Liver (tissue), 9 donors: ENCODE results near the gene CELSR2. TPM values are rescaled to one million over a fixed set of nuclear protein-coding genes. Genes with fewer than 3 reads are reported as not detected.

ENCODE experiments used
- DNase-seq: peaks from one replicate; pipeline ENCODE4 v3.0.0-alpha.2; 2017; ENCODE audit warnings: low spot score
- H3K27ac ChIP-seq, 2 donors: one replicate each; pipeline ENCODE4 v1.7.0; 2013; ENCODE audit warnings: inconsistent platforms in 2 of 2, low read length in 2 of 2, control low read depth in 1 of 2, low read depth in 1 of 2, mild to moderate bottlenecking in 1 of 2
- H3K27me3 ChIP-seq, 4 donors: one replicate each; pipeline versions ENCODE4 v1.6.1 to v1.7.0; 2013; ENCODE audit warnings: low read length in 3 of 4, inconsistent platforms in 1 of 4, mild to moderate bottlenecking in 1 of 4, moderate library complexity in 1 of 4; ENCODE audit not compliant: control insufficient read depth in 4 of 4, insufficient read depth in 4 of 4
- H3K36me3 ChIP-seq, 4 donors: one replicate each; pipeline versions ENCODE4 v1.6.1 to v1.7.0; 2013; ENCODE audit warnings: low read length in 3 of 4, mild to moderate bottlenecking in 3 of 4, low read depth in 1 of 4, moderate library complexity in 1 of 4; ENCODE audit not compliant: control insufficient read depth in 4 of 4, insufficient read depth in 3 of 4
- H3K4me1 ChIP-seq, 4 donors: one replicate each; pipeline versions ENCODE4 v1.6.1 to v1.7.0; 2013; ENCODE audit warnings: low read length in 3 of 4, mild to moderate bottlenecking in 3 of 4, moderate library complexity in 1 of 4; ENCODE audit not compliant: control insufficient read depth in 4 of 4, insufficient read depth in 4 of 4
- H3K4me3 ChIP-seq, 3 donors: one replicate each; pipeline versions ENCODE4 v1.6.1 to v1.7.0; 2013; ENCODE audit warnings: low read length in 3 of 3, control low read depth in 1 of 3, low read depth in 1 of 3, mild to moderate bottlenecking in 1 of 3
- H3K9ac ChIP-seq, 2 donors: one replicate each; pipeline ENCODE4 v1.7.0; 2013; ENCODE audit warnings: low read length in 2 of 2, mild to moderate bottlenecking in 2 of 2, moderate library complexity in 2 of 2, control low read depth in 1 of 2, low read depth in 1 of 2
- H3K9me3 ChIP-seq, 4 donors: one replicate each; pipeline versions ENCODE4 v1.6.1 to v1.7.0; 2013; ENCODE audit warnings: low read length in 3 of 4; ENCODE audit not compliant: control insufficient read depth in 4 of 4
- FOXA1 ChIP-seq: IDR thresholded peaks from 2 replicates; pipeline ENCODE4 v1.6.1; 2016; ENCODE audit warnings: antibody characterized with exemption
- FOXA2 ChIP-seq: IDR thresholded peaks from 2 replicates; pipeline ENCODE4 v1.6.1; 2016; ENCODE audit warnings: antibody characterized with exemption
- GABPA ChIP-seq, 2 donors: IDR thresholded peaks in 1 of 2; conservative IDR thresholded peaks in 1 of 2; 2 replicates each; pipeline ENCODE4 v1.6.1; 2016; ENCODE audit warnings: antibody characterized with exemption in 2 of 2, mild to moderate bottlenecking in 1 of 2, moderate library complexity in 1 of 2
- HNF4A ChIP-seq, 2 donors: conservative IDR thresholded peaks; 2 replicates each; pipeline ENCODE4 v1.6.1; 2016; ENCODE audit warnings: antibody characterized with exemption in 2 of 2, mild to moderate bottlenecking in 2 of 2
- HNF4G ChIP-seq: IDR thresholded peaks from 2 replicates; pipeline ENCODE4 v1.6.1; 2016; ENCODE audit warnings: antibody characterized with exemption
- JUND ChIP-seq, 2 donors: IDR thresholded peaks; 2 replicates each; pipeline ENCODE4 v1.6.1; 2016; ENCODE audit warnings: antibody characterized with exemption in 2 of 2
- NR2F2 ChIP-seq: IDR thresholded peaks from 2 replicates; pipeline ENCODE4 v1.6.1; 2016; ENCODE audit warnings: antibody characterized with exemption
- RAD21 ChIP-seq, 2 donors: IDR thresholded peaks; 2 replicates each; pipeline ENCODE4 v1.6.1; 2016; ENCODE audit warnings: antibody characterized with exemption in 2 of 2, mild to moderate bottlenecking in 2 of 2
- RXRA ChIP-seq, 2 donors: IDR thresholded peaks; 2 replicates each; pipeline ENCODE4 v1.6.1; 2017 to 2018; ENCODE audit warnings: antibody characterized with exemption in 2 of 2, mild to moderate bottlenecking in 1 of 2
- SP1 ChIP-seq: IDR thresholded peaks from 2 replicates; pipeline ENCODE4 v1.6.1; 2018; ENCODE audit warnings: antibody characterized with exemption, mild to moderate bottlenecking
- TAF1 ChIP-seq: conservative IDR thresholded peaks from 2 replicates; pipeline ENCODE4 v1.6.1; 2016; ENCODE audit warnings: antibody characterized with exemption, mild to moderate bottlenecking
- YY1 ChIP-seq: IDR thresholded peaks from 2 replicates; pipeline ENCODE4 v1.6.1; 2016; ENCODE audit warnings: antibody characterized with exemption, mild to moderate bottlenecking
- WGBS: extraction: QIAGEN DNeasy Blood & Tissue Kit; methylation state at CpG from one replicate; pipeline ENCODE4 v1.1.7; 2013; 5-methylcytosine and 5-hydroxymethylcytosine counted together
- polyA plus RNA-seq, 2 donors: library from polyadenylated mRNA; stranded (reverse) in 1 of 2; unstranded in 1 of 2; fragments of 200-250 nt in 1 of 2; fragments of >200 nt in 1 of 2; fragmentation: Nextera tagmentation in 1 of 2; extraction: Ambion mirVana in 1 of 2; gene quantifications; one replicate each; pipeline versions ENCODE4 v1.2.1 to v1.2.3, GENCODE V29; 2013 to 2015
- total RNA-seq, 2 donors: library from RNA; depleted of rRNA; stranded (reverse); fragments of >200 nt; gene quantifications; one replicate each; pipeline ENCODE4 v1.2.3, GENCODE V29; 2014
- TF ChIP-seq, protein P1 (sequence below): IDR thresholded peaks from 2 replicates; pipeline ENCODE4 v1.6.1; 2016; ENCODE audit warnings: antibody characterized with exemption
- TF ChIP-seq, protein P2 (sequence below): IDR thresholded peaks from 2 replicates; pipeline ENCODE4 v1.6.1; 2016; ENCODE audit warnings: antibody characterized with exemption
- TF ChIP-seq, protein P3 (sequence below): IDR thresholded peaks from 2 replicates; pipeline ENCODE4 v1.6.1; 2016; ENCODE audit warnings: antibody characterized with exemption
- TF ChIP-seq, protein P4 (sequence below): fragments of 150-350 bp; IDR thresholded peaks from 2 replicates; pipeline ENCODE4 v1.5.1; 2017; ENCODE audit warnings: improper control_type of control experiment, low read depth, low read length; ENCODE audit not compliant: missing input control
- donor health status: healthy.
- donor health status: healthy.
- donor health status: healthy.
- donor health status: healthy.
- donor health status: healthy.

The CELSR2 gene
- total and polyA plus RNA-seq, 4 donors, result 0.73 to 1.6 (median 1.2) TPM

DNA sequence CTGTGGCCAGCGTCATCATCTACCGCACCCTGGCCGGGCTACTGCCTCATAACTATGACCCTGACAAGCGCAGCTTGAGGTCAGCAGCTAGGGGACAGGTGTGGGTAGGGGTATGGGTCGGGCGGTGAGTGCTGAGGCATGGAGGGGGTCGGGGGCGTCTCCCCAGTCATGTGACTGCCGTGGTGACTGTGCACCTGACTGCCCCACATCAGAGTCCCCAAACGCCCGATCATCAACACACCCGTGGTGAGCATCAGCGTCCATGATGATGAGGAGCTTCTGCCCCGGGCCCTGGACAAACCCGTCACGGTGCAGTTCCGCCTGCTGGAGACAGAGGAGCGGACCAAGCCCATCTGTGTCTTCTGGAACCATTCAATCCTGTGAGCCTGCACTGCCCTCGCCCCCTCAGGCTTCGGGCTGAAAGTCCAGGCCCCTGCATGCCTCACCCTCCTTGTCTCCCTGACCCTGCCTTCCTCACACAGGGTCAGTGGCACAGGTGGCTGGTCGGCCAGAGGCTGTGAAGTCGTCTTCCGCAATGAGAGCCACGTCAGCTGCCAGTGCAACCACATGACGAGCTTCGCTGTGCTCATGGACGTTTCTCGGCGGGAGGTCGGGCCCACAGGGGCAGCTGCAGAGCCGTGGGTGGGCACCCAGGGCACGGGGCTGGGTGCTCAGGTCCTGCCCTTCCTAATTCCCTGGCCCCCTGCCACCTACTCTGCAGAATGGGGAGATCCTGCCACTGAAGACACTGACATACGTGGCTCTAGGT, 20.1 kb downstream of the CELSR2 start (continued):
- TF ChIP-seq, protein P1, sequence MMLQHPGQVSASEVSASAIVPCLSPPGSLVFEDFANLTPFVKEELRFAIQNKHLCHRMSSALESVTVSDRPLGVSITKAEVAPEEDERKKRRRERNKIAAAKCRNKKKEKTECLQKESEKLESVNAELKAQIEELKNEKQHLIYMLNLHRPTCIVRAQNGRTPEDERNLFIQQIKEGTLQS, result no peak
- TF ChIP-seq SP1 (no peak), FOXA1 (no peak), HNF4A (conservative IDR thresholded peaks at IDR 0.05) (no peak), RXRA (IDR thresholded peaks at IDR 0.05) (no peak), TAF1 (no peak)
- TF ChIP-seq, protein P2, sequence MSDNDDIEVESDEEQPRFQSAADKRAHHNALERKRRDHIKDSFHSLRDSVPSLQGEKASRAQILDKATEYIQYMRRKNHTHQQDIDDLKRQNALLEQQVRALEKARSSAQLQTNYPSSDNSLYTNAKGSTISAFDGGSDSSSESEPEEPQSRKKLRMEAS, result no peak

DNA sequence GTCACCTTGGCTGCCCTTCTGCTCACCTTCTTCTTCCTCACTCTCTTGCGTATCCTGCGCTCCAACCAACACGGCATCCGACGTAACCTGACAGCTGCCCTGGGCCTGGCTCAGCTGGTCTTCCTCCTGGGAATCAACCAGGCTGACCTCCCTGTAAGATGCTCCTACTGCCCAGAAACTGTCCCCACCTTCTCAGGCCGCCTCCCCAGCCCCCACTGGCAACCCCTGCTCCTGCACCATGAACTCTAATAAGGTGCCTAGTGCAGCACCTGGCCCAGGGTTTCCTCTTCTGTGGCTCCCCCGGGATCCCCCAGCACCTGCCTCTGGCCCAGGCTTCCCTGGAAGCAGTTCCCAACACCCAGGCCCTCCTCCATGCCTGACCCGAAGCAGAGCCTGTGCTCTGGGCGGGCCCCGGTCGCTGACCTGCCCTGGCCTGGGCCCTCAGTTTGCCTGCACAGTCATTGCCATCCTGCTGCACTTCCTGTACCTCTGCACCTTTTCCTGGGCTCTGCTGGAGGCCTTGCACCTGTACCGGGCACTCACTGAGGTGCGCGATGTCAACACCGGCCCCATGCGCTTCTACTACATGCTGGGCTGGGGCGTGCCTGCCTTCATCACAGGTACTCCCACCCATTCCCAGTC, 20.8 kb downstream of the CELSR2 start:
- Histone ChIP-seq H3K9me3 (no peaks in the 10 kb centered on the region), H3K4me3 (no peak overlapping the region), H3K36me3 (no peaks in the 10 kb centered on the region), H3K4me1 (peaks cover 0 to 10% (median 8%) of the 10 kb centered on the region in 4 donors), H3K27me3 (no peaks in the 10 kb centered on the region), H3K27ac (no peak overlapping the region), H3K9ac (no peak overlapping the region)
- 91% methylated on average over 17 of the region's 17 CpGs for WGBS
- TF ChIP-seq RXRA (IDR thresholded peaks at IDR 0.05), result no peak
- no peak for TF ChIP-seq SP1
- TF ChIP-seq YY1, result no peak
- TF ChIP-seq RAD21 (IDR thresholded peaks at IDR 0.05), result no peak
- no peak for TF ChIP-seq JUND (IDR thresholded peaks at IDR 0.05)
- no peak for TF ChIP-seq NR2F2
- TF ChIP-seq, protein P1, result no peak
- TF ChIP-seq, protein P3, sequence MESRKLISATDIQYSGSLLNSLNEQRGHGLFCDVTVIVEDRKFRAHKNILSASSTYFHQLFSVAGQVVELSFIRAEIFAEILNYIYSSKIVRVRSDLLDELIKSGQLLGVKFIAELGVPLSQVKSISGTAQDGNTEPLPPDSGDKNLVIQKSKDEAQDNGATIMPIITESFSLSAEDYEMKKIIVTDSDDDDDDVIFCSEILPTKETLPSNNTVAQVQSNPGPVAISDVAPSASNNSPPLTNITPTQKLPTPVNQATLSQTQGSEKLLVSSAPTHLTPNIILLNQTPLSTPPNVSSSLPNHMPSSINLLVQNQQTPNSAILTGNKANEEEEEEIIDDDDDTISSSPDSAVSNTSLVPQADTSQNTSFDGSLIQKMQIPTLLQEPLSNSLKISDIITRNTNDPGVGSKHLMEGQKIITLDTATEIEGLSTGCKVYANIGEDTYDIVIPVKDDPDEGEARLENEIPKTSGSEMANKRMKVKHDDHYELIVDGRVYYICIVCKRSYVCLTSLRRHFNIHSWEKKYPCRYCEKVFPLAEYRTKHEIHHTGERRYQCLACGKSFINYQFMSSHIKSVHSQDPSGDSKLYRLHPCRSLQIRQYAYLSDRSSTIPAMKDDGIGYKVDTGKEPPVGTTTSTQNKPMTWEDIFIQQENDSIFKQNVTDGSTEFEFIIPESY, result no peak
- no peak for TF ChIP-seq FOXA2
- TF ChIP-seq, protein P2, result no peak
- no peak for TF ChIP-seq HNF4G
- TF ChIP-seq, protein P4, sequence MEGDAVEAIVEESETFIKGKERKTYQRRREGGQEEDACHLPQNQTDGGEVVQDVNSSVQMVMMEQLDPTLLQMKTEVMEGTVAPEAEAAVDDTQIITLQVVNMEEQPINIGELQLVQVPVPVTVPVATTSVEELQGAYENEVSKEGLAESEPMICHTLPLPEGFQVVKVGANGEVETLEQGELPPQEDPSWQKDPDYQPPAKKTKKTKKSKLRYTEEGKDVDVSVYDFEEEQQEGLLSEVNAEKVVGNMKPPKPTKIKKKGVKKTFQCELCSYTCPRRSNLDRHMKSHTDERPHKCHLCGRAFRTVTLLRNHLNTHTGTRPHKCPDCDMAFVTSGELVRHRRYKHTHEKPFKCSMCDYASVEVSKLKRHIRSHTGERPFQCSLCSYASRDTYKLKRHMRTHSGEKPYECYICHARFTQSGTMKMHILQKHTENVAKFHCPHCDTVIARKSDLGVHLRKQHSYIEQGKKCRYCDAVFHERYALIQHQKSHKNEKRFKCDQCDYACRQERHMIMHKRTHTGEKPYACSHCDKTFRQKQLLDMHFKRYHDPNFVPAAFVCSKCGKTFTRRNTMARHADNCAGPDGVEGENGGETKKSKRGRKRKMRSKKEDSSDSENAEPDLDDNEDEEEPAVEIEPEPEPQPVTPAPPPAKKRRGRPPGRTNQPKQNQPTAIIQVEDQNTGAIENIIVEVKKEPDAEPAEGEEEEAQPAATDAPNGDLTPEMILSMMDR, result no peak
- no peak for TF ChIP-seq GABPA (IDR thresholded peaks at IDR 0.05 in 1 of 2, conservative IDR thresholded peaks at IDR 0.05 in 1 of 2)
- TF ChIP-seq TAF1, result no peak
- DNase-seq, result no peak
